ENCODE data around the gene PPP6R2. TPM values are rescaled to one million over a fixed set of nuclear protein-coding genes. Genes with fewer than 3 reads are reported as not detected.

PPP6R2 gene
- total and polyA plus RNA-seq, 2 experiments from 2014 or later, result 41.4 to 88.4 TPM

DNA sequence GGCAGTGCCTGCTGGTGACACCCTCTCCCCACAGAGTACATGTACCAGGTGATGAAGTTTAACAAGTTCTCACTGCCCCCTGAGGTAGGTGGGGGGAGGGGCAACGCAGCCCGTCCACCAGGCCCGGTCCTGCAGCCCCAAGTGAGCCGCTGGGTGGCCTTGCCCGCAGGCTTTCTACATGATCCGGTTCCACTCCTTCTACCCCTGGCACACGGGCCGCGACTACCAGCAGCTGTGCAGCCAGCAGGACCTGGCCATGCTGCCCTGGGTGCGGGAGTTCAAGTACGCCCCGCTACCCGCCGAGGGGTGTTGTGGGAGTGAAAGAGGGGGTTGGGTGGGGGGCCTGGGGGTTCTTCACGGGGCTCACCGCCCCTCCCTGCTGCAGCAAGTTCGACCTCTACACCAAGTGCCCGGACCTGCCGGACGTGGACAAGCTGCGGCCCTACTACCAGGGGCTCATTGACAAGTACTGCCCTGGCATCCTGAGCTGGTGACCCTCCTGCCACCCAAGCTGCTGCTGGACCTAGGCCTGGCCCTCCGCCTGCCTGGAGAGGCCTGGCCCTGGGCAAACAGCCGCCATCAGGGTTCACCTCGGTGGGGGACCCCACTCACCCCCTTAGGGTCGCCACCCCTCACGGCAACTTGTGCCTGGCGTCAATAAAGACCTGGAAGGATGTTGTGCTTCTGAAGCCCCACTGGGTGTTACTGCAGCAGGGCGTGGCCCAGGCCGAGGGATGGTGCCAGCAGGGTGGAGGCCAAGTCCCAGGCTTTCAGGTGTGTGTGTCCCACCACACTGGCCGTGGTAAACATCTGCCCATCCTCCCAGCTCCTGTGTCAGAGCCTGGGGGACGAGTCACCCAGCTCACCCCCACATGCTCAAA lies 146.5 kb downstream of the PPP6R2 start:
- H3K4me3 ChIP-seq, result no peak overlapping the region
- DNase-seq (ENCODE audit: low read depth in 1 of 2, low spot score in 1 of 2), result no peak
- TF ChIP-seq, protein P1, sequence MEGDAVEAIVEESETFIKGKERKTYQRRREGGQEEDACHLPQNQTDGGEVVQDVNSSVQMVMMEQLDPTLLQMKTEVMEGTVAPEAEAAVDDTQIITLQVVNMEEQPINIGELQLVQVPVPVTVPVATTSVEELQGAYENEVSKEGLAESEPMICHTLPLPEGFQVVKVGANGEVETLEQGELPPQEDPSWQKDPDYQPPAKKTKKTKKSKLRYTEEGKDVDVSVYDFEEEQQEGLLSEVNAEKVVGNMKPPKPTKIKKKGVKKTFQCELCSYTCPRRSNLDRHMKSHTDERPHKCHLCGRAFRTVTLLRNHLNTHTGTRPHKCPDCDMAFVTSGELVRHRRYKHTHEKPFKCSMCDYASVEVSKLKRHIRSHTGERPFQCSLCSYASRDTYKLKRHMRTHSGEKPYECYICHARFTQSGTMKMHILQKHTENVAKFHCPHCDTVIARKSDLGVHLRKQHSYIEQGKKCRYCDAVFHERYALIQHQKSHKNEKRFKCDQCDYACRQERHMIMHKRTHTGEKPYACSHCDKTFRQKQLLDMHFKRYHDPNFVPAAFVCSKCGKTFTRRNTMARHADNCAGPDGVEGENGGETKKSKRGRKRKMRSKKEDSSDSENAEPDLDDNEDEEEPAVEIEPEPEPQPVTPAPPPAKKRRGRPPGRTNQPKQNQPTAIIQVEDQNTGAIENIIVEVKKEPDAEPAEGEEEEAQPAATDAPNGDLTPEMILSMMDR (IDR thresholded peaks at IDR 0.05; ENCODE audit: low read depth, low read length), result no peak
- no peaks in the 10 kb centered on the region for H3K27me3 ChIP-seq
- no peaks in the 10 kb centered on the region for H3K4me1 ChIP-seq (ENCODE audit: low read depth)
- no peaks in the 10 kb centered on the region for H3K9me3 ChIP-seq (ENCODE audit: low read depth)
- H3K36me3 ChIP-seq, result no peaks in the 10 kb centered on the region
- H3K27ac ChIP-seq, result no peak overlapping the region

DNA sequence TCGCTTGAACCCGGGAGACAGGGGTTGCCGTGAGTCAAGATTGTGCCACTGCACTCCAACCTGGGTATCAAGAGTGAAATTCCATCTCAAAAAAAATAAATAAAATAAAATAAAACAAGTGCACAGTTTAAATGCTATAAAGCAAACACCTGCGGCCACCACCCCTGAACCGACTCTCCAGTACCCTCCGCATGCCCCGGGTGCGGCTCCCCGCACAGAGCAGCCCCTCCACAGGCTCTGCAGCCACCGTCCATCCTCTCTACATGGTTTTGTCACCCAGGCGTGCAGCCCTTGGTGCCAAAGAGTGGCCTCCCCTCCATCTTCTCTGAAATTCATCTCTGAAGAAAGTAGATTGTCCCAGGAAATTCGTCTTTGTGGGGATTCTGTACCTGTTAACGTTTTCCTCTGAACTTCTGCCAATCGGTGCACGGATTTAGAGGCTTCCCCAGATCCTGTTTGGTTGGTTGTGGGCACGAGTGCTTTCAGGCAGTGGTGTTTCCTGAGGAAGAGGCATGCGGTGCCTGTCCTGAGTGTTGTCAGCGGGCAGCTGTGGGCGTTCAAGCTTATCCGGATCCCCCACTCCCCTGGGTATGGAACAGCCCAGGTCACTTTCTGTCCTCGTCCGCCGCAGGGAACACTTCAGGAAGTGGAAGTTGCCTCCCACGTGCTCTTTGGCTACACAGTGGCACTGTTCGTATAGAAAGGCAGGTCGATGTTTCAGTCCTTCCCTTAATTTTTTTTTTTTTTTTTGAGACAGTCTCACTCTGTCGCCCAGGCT lies 147.6 kb downstream of the PPP6R2 start:
- H3K27me3 ChIP-seq, result no peaks in the 10 kb centered on the region
- no peak overlapping the region for H3K4me3 ChIP-seq
- TF ChIP-seq, protein P1 (IDR thresholded peaks at IDR 0.05; ENCODE audit: low read depth, low read length), result no peak
- no peak overlapping the region for H3K27ac ChIP-seq
- H3K9me3 ChIP-seq (ENCODE audit: low read depth), result no peaks in the 10 kb centered on the region
- no peaks in the 10 kb centered on the region for H3K36me3 ChIP-seq
- DNase-seq (ENCODE audit: low read depth in 1 of 2, low spot score in 1 of 2), result no peak
- H3K4me1 ChIP-seq (ENCODE audit: low read depth), result no peaks in the 10 kb centered on the region

Other genes starting within 250 kb of the PPP6R2 start
- 22.1 and 30.9 TPM in 2 replicates for gene PANX2, start 172.6 kb upstream of the PPP6R2 start, total RNA-seq
- gene PANX2, start 172.6 kb upstream of the PPP6R2 start, polyA plus RNA-seq, result 6.9 and 9.5 TPM in 2 replicates
- gene TRABD, start 157.4 kb upstream of the PPP6R2 start, total RNA-seq, result 38.3 and 50.7 TPM in 2 replicates
- 59.6 and 72.3 TPM in 2 replicates for gene TRABD, start 157.4 kb upstream of the PPP6R2 start, polyA plus RNA-seq
- gene SELENOO, start 142.3 kb upstream of the PPP6R2 start, total RNA-seq, result 39.4 and 54.5 TPM in 2 replicates
- gene SELENOO, start 142.3 kb upstream of the PPP6R2 start, polyA plus RNA-seq, result 29.8 and 30.2 TPM in 2 replicates
- 32.9 and 46.1 TPM in 2 replicates for gene TUBGCP6, start 98.3 kb upstream of the PPP6R2 start, total RNA-seq
- gene TUBGCP6, start 98.3 kb upstream of the PPP6R2 start, polyA plus RNA-seq, result 32.6 and 48.3 TPM in 2 replicates
- gene HDAC10, start 92.1 kb upstream of the PPP6R2 start, total RNA-seq, result 28.4 and 57.3 TPM in 2 replicates
- 19.8 and 20.8 TPM in 2 replicates for gene HDAC10, start 92.1 kb upstream of the PPP6R2 start, polyA plus RNA-seq
- 45.5 and 52.1 TPM in 2 replicates for gene MAPK12, start 81.6 kb upstream of the PPP6R2 start, total RNA-seq
- 61.5 and 67.1 TPM in 2 replicates for gene MAPK12, start 81.6 kb upstream of the PPP6R2 start, polyA plus RNA-seq
- gene MAPK11, start 72.9 kb upstream of the PPP6R2 start, total RNA-seq, result 0.49 and 0.63 TPM in 2 replicates
- gene MAPK11, start 72.9 kb upstream of the PPP6R2 start, polyA plus RNA-seq, result 0.12 TPM in 1 of 2 replicates, not detected in the other
- gene PLXNB2, start 35.7 kb upstream of the PPP6R2 start, total RNA-seq, result 142 and 195 TPM in 2 replicates
- gene PLXNB2, start 35.7 kb upstream of the PPP6R2 start, polyA plus RNA-seq, result 77.0 and 83.2 TPM in 2 replicates
- 7.0 and 7.9 TPM in 2 replicates for gene DENND6B, start 16.3 kb upstream of the PPP6R2 start, total RNA-seq
- 10.6 and 13.3 TPM in 2 replicates for gene DENND6B, start 16.3 kb upstream of the PPP6R2 start, polyA plus RNA-seq
- 75.9 and 111 TPM in 2 replicates for gene SBF1, start 131.7 kb downstream of the PPP6R2 start, total RNA-seq
- 39.1 and 47.4 TPM in 2 replicates for gene SBF1, start 131.7 kb downstream of the PPP6R2 start, polyA plus RNA-seq
- gene ADM2, start 138.2 kb downstream of the PPP6R2 start, total RNA-seq, result 0.39 and 1.6 TPM in 2 replicates
- gene ADM2, start 138.2 kb downstream of the PPP6R2 start, polyA plus RNA-seq, result 0.10 TPM in 1 of 2 replicates, not detected in the other
- gene MIOX, start 143.5 kb downstream of the PPP6R2 start, total RNA-seq, result not detected in 2 replicates
- gene MIOX, start 143.5 kb downstream of the PPP6R2 start, polyA plus RNA-seq, result not detected in 2 replicates
- 79.9 and 91.7 TPM in 2 replicates for gene LMF2, start 164.4 kb downstream of the PPP6R2 start, total RNA-seq
- 72.9 and 82.9 TPM in 2 replicates for gene LMF2, start 164.4 kb downstream of the PPP6R2 start, polyA plus RNA-seq
- 50.3 and 55.0 TPM in 2 replicates for gene NCAPH2, start 164.9 kb downstream of the PPP6R2 start, total RNA-seq
- gene NCAPH2, start 164.9 kb downstream of the PPP6R2 start, polyA plus RNA-seq, result 47.0 and 59.4 TPM in 2 replicates
- 4.1 TPM in 1 of 2 replicates, not detected in the other for gene SCO2, start 182.3 kb downstream of the PPP6R2 start, total RNA-seq
- gene SCO2, start 182.3 kb downstream of the PPP6R2 start, polyA plus RNA-seq, result 0.84 and 10.5 TPM in 2 replicates
- 2.6 and 7.8 TPM in 2 replicates for gene TYMP, start 186.7 kb downstream of the PPP6R2 start, total RNA-seq
- gene TYMP, start 186.7 kb downstream of the PPP6R2 start, polyA plus RNA-seq, result 10.0 and 17.7 TPM in 2 replicates
- gene KLHDC7B, start 202.6 kb downstream of the PPP6R2 start, total RNA-seq, result 0.07 and 0.18 TPM in 2 replicates
- 0.45 TPM in 1 of 2 replicates, not detected in the other for gene KLHDC7B, start 202.6 kb downstream of the PPP6R2 start, polyA plus RNA-seq
- not detected in 2 replicates for gene SYCE3, start 219.6 kb downstream of the PPP6R2 start, total RNA-seq
- gene SYCE3, start 219.6 kb downstream of the PPP6R2 start, polyA plus RNA-seq, result 3.8 TPM in 1 of 2 replicates, not detected in the other
- gene CPT1B, start 235.1 kb downstream of the PPP6R2 start, total RNA-seq, result 25.7 and 39.1 TPM in 2 replicates
- 53.1 and 58.7 TPM in 2 replicates for gene CPT1B, start 235.1 kb downstream of the PPP6R2 start, polyA plus RNA-seq
- 54.6 and 73.4 TPM in 2 replicates for gene CHKB, start 239.5 kb downstream of the PPP6R2 start, total RNA-seq
- gene CHKB, start 239.5 kb downstream of the PPP6R2 start, polyA plus RNA-seq, result 100 and 134 TPM in 2 replicates